ENCODE measurements around the gene FNDC3B. TPM values are rescaled to one million over a fixed set of nuclear protein-coding genes. Genes with fewer than 3 reads are reported as not detected.
A peak's percentile ranks its signal among the peaks of the same experiment; 100 is the strongest.

FNDC3B gene
- total and polyA plus RNA-seq, 9 of the 15 experiments (the other 6 are each of a cell fraction or from before 2014, with no cell fraction given) = 7.0 to 35.8 (median 16.2) TPM

DNA sequence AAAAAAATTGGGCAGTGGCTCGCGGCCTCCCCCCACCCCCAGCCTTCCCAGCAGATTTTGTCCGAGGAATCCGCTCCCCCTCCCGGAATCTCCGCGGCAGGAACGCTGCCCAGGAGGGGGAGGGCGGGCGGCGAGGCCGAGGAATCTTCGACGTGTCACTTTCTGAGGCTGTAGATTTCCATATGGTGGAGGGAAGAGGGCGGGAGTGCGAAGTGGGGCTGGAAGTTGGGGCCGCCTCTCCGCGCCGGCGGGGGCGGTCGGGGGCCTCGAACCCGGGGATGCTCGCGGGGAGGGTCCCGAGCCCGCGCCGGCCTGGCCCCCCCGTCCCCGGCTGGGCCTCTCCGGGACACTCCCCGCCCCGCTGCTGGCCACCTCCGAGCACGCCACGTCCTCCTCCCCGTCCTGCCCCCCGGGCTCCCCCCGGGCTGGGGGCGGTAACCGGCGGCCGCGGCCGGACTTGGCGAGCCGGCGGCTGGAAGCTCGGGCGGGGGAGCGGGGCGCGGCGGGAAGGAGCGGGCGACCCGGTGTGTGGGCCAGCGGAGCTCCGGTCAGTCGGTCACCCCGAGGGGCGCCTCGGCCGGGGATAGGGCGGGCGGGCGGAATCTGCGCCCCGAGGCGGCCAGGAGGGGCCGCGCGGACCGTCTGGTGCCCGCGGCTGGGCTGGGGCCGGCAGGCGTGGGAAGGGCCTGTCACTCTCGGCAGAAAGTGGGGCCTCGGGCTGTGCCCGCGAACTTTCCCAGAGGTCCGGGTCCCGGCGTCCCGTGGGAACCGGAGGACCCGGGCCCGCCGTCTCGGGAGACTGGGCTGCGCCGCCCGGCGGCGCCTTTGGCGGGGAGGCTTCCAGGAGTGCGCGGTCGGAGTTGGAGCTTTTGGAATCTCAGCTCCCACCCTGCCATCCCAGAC lies 951 bp downstream of the FNDC3B start (continued):
- TF ChIP-seq, protein P1, sequence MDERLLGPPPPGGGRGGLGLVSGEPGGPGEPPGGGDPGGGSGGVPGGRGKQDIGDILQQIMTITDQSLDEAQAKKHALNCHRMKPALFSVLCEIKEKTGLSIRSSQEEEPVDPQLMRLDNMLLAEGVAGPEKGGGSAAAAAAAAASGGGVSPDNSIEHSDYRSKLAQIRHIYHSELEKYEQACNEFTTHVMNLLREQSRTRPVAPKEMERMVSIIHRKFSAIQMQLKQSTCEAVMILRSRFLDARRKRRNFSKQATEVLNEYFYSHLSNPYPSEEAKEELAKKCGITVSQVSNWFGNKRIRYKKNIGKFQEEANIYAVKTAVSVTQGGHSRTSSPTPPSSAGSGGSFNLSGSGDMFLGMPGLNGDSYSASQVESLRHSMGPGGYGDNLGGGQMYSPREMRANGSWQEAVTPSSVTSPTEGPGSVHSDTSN (CRISPR knock-in tag; IDR thresholded peaks at IDR 0.05; ENCODE audit: low read depth) = no peak
- TF ChIP-seq, protein P1 (tag; conservative IDR thresholded peaks at IDR 0.05; ENCODE audit: low read depth) = no peak
- TF ChIP-seq MIER1 (IDR thresholded peaks at IDR 0.05; ENCODE audit: low read depth) = no peak
- TF ChIP-seq, protein P2, sequence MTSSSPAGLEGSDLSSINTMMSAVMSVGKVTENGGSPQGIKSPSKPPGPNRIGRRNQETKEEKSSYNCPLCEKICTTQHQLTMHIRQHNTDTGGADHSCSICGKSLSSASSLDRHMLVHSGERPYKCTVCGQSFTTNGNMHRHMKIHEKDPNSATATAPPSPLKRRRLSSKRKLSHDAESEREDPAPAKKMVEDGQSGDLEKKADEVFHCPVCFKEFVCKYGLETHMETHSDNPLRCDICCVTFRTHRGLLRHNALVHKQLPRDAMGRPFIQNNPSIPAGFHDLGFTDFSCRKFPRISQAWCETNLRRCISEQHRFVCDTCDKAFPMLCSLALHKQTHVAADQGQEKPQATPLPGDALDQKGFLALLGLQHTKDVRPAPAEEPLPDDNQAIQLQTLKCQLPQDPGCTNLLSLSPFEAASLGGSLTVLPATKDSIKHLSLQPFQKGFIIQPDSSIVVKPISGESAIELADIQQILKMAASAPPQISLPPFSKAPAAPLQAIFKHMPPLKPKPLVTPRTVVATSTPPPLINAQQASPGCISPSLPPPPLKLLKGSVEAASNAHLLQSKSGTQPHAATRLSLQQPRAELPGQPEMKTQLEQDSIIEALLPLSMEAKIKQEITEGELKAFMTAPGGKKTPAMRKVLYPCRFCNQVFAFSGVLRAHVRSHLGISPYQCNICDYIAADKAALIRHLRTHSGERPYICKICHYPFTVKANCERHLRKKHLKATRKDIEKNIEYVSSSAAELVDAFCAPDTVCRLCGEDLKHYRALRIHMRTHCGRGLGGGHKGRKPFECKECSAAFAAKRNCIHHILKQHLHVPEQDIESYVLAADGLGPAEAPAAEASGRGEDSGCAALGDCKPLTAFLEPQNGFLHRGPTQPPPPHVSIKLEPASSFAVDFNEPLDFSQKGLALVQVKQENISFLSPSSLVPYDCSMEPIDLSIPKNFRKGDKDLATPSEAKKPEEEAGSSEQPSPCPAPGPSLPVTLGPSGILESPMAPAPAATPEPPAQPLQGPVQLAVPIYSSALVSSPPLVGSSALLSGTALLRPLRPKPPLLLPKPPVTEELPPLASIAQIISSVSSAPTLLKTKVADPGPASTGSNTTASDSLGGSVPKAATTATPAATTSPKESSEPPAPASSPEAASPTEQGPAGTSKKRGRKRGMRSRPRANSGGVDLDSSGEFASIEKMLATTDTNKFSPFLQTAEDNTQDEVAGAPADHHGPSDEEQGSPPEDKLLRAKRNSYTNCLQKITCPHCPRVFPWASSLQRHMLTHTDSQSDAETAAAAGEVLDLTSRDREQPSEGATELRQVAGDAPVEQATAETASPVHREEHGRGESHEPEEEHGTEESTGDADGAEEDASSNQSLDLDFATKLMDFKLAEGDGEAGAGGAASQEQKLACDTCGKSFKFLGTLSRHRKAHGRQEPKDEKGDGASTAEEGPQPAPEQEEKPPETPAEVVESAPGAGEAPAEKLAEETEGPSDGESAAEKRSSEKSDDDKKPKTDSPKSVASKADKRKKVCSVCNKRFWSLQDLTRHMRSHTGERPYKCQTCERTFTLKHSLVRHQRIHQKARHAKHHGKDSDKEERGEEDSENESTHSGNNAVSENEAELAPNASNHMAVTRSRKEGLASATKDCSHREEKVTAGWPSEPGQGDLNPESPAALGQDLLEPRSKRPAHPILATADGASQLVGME (CRISPR knock-in tag; IDR thresholded peaks at IDR 0.05) = no peak
- no peak for TF ChIP-seq GATAD2A (IDR thresholded peaks at IDR 0.05)
- TF ChIP-seq, protein P3, sequence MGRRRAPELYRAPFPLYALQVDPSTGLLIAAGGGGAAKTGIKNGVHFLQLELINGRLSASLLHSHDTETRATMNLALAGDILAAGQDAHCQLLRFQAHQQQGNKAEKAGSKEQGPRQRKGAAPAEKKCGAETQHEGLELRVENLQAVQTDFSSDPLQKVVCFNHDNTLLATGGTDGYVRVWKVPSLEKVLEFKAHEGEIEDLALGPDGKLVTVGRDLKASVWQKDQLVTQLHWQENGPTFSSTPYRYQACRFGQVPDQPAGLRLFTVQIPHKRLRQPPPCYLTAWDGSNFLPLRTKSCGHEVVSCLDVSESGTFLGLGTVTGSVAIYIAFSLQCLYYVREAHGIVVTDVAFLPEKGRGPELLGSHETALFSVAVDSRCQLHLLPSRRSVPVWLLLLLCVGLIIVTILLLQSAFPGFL (CRISPR knock-in tag; IDR thresholded peaks at IDR 0.05) = no peak
- TF ChIP-seq, protein P4, sequence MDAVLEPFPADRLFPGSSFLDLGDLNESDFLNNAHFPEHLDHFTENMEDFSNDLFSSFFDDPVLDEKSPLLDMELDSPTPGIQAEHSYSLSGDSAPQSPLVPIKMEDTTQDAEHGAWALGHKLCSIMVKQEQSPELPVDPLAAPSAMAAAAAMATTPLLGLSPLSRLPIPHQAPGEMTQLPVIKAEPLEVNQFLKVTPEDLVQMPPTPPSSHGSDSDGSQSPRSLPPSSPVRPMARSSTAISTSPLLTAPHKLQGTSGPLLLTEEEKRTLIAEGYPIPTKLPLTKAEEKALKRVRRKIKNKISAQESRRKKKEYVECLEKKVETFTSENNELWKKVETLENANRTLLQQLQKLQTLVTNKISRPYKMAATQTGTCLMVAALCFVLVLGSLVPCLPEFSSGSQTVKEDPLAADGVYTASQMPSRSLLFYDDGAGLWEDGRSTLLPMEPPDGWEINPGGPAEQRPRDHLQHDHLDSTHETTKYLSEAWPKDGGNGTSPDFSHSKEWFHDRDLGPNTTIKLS (IDR thresholded peaks at IDR 0.05; ENCODE audit: borderline replicate concordance, low read depth) = peak; percentile 94
- TF ChIP-seq, protein P5, sequence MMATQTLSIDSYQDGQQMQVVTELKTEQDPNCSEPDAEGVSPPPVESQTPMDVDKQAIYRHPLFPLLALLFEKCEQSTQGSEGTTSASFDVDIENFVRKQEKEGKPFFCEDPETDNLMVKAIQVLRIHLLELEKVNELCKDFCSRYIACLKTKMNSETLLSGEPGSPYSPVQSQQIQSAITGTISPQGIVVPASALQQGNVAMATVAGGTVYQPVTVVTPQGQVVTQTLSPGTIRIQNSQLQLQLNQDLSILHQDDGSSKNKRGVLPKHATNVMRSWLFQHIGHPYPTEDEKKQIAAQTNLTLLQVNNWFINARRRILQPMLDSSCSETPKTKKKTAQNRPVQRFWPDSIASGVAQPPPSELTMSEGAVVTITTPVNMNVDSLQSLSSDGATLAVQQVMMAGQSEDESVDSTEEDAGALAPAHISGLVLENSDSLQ (IDR thresholded peaks at IDR 0.05) = peak; percentile 64; the same call in 1 of the 2 replicates
- TF ChIP-seq CEBPG (CRISPR knock-in tag; IDR thresholded peaks at IDR 0.05) = no peak
- TF ChIP-seq CEBPG (tag; conservative IDR thresholded peaks at IDR 0.05 in 1 of 2, IDR thresholded peaks at IDR 0.05 in 1 of 2) = no peak
- no peak for TF ChIP-seq NR2C2 (CRISPR knock-in tag; IDR thresholded peaks at IDR 0.05)
- peak; percentile 37; the same call in 1 of the 2 replicates for TF ChIP-seq NR2C2 (tag; IDR thresholded peaks at IDR 0.05)
- TF ChIP-seq ZC3H11A (IDR thresholded peaks at IDR 0.05; ENCODE audit: low read depth, low read length) = no peak
- no peak for TF ChIP-seq PHB (CRISPR knock-in tag; IDR thresholded peaks at IDR 0.05)
- TF ChIP-seq ZBTB17 (CRISPR knock-in tag; IDR thresholded peaks at IDR 0.05) = 0 out of 2 replicates have a peak, but pooled peaks have one; percentile 45
